Activated CD4-positive, alpha-beta T cell treated with anti-CD3 and anti-CD28 coated beads, Interleukin-2, amount 50 U/mL, for 16 hours (primary cell): ENCODE data around the gene TTC19.

Source experiments
- DNase-seq: peaks from one replicate; pipeline ENCODE4 v3.0.0-alpha.2; 2020

The TTC19 gene, protein sequence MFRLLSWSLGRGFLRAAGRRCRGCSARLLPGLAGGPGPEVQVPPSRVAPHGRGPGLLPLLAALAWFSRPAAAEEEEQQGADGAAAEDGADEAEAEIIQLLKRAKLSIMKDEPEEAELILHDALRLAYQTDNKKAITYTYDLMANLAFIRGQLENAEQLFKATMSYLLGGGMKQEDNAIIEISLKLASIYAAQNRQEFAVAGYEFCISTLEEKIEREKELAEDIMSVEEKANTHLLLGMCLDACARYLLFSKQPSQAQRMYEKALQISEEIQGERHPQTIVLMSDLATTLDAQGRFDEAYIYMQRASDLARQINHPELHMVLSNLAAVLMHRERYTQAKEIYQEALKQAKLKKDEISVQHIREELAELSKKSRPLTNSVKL

DNA sequence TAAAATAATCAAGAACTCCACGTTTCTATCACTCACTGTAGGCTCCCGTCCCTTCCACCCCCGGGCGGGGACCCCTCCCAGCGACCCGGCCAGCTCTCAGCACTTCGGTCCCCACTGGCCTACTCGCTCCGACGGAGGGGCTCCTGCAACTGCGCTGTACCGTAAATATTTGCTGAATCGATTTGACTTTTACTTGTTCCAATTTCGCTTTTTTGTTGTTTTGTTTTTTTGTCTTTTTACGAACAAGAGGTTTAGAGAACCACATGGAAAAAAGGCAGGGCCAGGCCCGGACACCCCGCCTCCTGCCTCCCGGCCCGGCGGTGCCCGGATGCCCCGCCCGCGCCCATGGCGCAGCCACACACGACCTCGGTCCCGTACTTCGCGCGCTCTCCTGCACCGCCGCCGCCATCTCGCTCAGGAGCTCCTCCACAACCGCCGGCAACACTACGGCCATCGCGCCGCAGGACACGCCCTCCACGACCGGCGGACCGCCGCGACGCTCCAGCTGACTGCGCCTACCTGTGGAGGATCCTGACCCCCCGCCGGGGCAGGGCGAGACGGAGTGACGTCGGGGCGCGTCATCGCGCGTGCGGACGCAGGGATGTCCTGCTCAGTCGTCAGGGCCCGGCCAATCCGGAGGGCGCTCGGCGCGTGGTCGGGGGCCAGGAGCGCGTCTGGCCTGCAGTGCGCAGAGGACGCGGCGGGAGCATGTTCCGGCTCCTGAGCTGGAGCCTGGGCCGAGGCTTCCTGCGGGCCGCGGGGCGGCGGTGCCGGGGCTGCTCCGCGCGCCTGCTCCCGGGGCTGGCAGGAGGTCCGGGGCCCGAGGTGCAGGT, at the start of gene TTC19, which contains the start of gene ZSWIM7:
TSS of gene TTC19 (plus strand) at position 684 of the 833 bp plus-strand sequence. CDS start at position 709, 25 bp downstream.
TSS of gene ZSWIM7 (minus strand) at position 564 of the 833 bp plus-strand sequence. CDS start at position 454, 110 bp downstream.
- DNase-seq = peak; percentile 98

DNA sequence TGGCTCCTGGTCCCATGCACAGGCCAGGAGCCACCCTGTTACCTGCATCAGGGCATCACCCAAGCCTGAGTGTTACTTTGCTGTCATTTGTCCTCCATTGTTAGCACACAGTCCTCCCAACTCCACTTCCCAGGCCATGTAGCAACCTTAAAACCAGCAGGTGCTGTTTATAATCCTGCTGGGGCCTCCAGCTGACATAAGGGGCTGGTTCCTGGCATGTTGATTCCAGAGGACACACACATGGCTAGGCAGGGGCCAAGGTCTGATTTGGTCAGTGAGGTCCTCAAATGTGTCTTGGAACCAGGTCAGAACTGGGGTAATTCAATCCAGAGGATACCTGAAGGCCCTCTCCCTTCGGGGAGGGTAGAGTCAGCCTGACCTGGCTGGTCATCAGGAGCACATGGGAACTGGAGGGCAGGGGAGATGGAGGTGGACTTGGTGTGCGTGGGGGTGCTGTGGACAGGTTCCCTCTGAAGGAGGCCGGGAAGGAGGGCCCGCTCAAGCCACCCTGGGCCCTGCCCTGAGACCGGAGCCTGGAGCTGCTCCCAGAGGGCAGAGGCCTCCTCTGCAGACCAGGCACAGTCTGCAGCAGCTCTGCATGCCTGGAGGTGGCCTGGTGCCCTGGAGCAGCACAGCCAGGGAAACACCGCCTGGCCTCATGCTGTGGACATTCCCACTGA, 48.1 kb upstream of the TTC19 start:
- DNase-seq = no peak

DNA sequence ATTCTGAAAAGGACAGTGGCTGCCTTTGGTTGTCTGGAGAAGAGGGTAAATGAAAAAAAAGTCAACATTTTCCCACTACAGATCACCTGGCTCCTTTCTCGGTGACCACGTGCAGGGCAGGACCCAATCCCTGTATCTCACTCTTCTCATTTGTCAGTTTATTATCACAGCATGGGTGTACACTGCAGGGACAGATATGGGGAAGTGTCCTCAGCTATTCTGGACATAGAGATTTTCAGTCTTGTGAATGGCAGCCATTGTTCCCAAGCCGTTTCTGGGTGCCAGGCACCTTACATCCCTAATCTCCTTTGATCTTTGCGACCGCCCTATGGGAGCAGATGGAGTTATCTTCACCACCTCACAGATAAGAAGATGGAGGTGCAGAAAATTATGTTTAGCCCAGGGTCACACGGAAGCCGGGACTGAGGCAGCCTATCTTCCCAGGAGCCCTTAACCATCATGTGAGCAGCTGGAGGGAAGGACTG, 47.5 kb upstream of the TTC19 start:
- no peak for DNase-seq

DNA sequence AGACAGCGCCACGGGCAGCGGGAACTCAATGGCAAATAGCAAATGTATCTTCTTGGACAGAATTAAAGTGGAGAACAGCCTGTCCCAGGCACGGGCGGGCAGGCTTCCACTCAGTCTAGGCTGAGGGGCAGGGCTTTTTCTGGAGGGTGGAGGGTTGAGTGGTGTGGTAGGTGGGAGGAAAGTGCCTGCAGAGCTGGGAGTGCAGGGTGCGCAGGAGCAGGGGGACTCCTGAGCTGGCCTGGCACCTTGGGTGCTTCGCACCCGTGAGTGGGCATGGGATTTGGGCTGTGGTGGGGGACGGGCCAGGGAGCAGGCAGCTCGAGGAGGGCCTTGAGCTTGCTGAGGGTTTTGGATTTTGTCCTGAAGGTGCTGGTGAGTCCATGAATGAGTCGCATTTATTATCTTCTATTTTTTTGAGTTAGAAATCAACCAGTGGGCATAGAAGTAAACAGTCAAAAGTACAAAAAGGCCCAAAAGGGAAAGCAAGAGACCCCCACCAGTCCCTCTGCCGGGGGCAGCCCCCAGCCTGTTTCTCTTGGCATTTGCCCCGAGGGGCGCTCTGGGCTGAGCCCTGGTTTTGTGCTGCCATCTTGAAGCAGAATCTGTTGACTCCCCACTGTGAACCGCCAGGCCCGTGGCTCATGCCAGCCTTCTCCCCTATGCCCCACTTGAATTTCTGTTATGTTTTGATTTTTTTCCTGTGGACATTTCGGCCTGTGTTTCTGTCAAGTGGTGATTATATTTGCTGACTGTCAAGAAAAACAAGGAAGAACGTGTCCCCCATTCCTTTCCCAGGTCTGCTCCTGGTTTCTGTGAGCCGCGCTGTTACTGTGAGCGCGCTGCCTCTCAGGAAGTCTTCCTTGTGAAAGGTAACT, 46.5 kb upstream of the TTC19 start:
- DNase-seq = no peak

DNA sequence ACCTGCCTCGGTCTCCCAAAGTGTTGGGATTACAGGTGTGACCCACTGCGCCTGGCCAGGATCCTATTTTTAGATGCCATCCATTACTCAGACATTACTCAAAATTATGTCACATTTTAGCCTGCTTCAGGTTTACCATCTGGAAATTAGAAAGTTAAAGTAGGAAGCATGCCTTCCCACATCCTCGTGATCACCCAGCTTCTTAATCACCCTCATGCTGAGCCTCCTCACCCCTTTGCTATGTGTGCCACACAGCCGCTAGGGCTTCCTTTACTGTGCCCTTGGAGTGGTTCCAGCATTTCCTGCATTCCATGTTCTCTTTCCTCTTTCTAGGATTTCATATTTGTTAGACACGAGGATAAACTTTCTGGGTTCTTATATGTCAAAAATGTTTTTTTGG, 45.4 kb upstream of the TTC19 start:
- DNase-seq = no peak

DNA sequence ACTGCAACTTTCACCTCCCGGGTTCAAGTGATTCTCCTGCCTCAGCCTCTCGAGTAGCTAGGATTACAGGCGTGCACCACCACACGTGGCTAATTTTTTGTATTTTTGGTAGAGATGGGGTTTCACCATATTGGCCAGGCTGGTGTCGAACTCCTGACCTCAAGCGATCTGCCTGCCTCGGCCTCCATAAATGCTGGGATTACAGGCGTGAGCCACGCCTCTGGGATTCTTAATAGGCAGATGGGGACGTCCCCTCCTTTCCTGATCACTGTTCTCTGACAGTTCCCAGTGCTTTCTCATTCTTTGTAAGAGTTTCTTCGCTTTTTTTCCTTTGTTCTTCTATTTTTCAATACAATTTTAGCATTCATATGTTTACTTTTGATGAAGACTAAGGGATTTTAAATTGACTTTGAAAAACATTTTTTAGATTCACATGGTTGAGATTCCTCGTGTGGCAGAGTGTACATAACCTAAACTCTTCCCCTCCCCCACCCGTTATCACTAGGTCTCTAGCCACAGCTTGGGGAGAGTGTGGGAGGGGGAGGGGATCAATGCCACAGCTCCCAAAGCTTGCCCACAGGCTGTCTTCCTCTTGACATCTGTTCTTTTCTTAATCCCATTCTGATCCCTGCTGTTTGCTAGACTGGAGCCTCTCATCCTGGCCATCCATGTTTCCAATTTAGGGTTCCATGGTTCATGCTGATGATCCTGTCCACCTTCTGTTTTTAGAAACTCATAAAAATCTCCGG, 43.7 kb upstream of the TTC19 start:
- no peak for DNase-seq

DNA sequence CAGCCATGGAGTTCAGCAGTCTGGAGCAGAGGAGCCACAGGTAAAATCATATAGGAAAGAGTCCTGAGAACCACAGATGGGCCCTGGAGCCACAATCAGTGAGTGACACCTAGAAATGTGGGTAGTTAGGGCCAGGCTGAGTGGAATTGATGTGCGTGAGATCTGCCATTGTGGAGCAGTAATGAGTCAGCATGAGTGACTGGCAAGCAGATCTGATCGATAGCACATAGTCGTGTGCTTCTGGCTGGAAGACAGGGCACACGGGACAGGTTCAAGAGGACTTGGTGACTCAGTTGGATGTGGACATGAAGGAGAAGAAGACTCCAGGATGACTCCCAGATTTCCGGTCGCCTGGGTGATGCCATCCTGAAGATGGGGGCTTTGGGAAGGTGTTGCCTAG, 42.4 kb upstream of the TTC19 start:
- peak; percentile 90 for DNase-seq

DNA sequence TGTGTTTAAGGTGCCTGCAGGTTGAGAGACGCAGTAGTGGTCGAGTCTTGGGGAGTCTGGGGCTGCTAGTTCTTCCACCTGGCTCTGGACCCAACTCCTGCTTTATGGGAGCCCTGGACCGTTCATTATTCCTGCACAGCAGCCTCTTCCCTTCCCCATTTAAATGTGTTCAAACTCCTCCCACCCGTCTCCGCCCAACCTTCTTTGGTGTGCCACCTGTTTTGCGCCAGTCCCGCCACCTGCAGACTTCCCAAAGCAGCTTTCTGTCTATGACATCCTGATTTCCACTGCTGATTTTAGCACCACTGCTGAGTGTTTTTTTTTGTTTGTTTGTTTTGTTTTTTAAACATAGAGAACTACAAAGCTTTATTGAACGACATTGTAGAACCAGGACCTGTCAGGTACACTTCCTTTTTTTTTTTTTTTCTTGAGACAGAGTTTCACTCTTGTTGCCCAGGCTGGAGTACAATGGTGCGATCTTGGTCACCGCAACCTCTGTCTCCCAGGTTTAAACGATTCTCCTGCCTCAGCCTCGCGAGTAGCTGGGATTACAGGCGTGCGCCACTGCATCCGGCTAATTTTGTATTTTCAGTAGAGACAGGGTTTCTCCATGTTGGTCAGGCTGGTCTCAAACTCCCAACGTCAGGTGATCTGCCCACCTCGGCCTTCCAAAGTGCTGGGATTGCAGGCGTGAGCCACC, 41.9 kb upstream of the TTC19 start:
- no peak for DNase-seq

DNA sequence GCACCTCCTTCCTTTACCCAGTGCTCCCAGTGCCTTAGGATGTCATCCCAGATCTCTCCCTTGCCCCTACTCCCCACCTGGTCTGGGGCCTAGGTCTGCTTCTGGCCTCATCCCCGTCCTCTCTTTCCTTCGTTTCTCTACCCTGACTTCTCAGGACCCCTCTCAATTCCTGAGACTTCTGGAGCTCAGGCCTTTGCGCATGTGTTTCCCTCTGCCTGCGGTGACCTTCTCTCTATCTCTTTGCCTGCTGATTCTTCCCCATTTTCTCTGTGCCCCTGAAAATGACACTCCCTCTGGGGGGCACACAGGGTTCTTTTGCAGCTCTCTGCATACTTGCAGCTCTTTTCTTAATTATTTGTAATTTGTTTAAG, 41.2 kb upstream of the TTC19 start:
- no peak for DNase-seq

DNA sequence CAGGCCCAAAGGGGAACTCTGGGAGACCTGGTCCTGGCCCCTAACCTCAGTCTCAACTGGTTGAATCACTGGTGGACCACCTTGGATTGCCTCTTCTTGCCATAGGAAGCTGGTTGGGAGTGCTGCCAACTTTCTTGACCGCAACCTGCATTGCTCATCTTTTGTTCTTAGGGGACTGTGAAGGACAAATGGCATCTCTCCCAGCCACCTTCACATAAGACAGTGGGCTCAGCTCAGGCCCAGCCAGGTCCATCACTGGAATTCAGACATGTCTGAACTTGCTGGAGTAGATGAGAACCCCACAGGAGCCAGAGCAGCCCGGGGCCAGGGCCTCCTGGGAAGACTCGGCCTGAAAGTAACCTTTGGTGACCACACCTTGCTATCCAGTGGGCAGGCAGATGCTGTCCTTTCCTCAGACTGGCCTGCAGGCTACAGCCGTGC, 35.9 kb upstream of the TTC19 start:
- DNase-seq = no peak

DNA sequence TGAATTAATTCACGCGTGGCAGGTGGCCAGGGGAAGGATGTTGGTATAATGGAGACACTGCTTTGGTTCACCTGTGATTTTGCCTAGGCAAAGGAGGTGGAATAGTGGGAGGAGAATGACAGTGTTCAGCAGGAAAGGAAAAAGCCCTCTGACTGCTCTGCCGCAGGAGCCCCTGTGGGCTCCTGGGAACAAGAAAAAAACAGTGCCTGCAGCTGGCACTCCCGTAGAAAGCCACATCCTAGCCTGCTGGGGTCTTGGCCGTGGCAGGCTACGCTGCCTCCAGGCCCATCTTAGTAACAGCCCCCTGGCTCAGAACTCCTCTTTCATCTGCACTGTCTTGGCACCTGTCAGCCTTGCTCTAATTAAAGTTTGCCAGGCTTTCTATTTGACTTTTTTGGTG, 34.1 kb upstream of the TTC19 start:
- no peak for DNase-seq

DNA sequence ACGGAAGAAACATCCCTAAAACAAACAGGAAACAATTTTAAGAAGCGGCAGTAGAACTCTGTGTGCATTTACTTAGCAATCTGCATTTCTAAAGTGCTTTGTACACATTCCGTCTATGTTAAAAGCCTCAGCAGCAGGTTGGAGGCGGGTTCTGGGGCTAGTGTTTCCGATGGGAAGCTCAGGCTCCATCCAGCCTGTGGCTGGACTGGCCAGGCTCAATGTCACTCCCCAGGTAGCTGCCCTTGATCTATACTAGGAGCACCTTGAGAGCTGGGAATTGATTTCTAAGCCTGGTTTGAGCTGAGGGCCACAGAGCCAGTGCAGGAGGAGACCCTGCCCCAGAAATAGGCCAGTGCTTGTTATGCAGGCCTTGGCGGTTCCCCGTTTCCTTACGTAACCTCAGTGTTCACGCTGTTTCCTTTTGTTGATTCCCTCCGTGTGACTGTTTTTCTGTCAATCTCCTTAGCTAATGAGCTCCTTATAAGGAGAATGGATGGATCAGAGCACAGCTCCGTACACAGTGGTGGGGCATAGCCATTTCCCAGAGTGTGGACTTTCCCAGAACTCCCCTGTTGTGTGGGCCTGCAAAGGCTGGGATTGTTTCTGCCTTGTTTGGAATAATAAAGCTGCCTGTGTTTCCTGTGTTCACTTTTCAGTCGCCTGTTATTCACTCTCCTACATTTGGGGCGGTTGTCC, 33.3 kb upstream of the TTC19 start:
- no peak for DNase-seq

DNA sequence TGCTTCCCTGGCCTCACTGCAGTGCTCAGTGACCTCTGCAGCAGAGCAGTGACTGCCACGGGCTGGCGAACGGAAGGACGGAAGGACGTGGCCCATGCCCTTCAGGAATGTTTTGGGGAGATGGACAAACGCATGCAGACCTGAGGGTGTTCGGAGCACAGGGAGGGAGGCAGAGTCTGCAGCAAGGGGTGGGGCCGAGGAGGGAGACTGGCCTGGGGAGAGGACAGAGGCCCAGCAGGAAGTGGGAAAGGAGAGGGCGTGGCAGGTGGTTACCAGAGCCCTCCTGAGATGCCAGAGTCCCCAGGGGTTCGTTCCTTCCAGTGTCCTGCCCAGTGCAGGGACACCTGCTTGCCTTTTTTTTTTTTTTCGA, 32.8 kb upstream of the TTC19 start:
- DNase-seq = no peak

DNA sequence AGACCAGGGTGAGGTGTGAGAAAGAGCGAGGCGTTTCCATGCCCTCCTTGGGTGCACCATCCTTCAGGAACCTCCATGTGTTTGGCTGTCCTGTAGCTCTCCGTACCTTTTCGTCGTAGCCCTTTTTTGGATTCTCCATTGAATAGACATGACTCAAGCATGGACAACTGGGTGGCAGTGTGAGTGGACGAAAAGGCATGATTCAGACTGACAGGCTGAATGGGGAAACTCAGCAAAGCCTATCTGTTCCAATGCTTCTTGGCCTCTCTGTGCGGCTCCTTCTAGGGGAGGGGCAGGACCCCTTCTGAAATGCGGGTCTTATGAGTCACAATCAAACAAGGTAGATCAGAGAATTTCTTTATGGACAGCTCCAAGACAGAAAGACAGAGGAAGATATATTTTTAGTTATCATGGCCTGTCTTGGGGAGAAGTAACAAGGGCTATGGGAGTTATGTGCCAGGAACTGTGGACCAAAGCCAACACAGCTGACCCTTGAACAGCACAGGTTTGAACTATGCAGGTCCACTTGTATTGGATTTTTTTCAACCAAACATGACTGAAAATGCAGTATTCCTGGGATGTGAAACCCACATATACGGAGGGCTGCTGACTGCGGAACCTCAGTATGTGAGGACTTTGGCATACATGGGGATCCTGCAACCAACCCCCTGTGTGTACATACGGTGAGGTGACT, 31.8 kb upstream of the TTC19 start:
- DNase-seq = no peak

DNA sequence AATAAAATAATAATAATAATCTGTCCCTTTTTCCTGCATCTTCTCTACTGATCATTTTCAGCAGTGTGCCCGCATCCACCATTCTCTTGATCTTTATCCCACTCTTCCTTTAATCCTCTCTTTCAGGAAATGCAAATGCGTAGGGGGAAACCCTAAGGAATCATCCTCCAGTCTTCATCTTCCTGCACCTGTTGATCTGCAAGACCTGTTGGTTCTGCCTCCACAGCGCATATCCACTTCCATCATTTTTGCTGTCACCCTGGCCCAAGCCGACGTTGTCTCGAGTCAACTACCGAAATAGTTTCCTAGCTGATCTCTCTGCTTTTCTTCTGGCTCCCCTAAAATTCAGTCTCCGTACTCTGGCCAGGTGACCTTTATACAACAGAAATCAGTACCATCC, 30.2 kb upstream of the TTC19 start:
- no peak for DNase-seq

DNA sequence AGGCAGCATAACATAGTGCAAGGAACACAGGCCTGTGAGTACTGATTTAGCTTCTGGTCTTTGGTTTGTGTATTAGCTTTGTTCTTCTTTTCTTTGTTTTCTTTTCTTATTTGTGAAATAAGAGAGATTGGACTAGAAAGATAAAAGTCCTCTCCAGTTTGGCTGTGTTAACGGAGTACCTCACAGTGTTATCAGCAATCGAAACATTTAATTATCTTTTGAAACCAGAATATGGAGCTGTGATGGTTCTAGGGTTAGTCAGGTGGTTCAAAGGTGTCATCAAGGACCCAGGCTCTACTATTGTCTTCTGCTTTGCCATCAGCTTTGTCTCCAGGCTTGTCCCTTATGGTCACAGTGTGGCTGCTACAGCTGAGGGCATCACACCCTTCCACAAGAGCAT, 29.1 kb upstream of the TTC19 start:
- no peak for DNase-seq

DNA sequence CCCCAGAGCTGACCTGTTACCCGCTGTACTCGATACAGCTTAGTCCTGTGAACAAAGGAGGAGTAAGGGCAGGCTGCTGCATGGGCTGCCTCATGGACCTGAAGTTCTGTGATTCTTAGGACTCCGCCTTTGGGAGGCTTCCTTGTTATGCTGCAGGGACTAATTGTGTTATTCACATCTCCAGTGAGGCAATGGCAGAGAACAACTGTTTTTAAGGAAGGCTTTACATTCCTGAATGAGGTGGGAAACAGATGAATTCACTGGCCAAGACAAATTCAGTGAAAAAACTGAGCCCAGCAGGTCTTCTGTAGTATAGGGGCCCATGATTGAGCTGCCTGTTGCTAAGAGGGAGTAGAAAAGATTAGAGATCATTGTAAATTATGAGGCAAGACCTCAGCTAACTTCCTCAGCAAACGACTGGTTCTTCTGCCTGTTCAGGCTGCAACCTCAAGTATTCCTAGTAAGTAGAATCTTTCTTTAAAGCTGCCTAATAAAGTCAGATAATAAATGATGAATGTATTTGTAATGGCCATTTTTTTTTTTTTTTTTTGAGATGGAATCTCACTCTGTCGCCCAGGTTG, 28.4 kb upstream of the TTC19 start:
- no peak for DNase-seq

DNA sequence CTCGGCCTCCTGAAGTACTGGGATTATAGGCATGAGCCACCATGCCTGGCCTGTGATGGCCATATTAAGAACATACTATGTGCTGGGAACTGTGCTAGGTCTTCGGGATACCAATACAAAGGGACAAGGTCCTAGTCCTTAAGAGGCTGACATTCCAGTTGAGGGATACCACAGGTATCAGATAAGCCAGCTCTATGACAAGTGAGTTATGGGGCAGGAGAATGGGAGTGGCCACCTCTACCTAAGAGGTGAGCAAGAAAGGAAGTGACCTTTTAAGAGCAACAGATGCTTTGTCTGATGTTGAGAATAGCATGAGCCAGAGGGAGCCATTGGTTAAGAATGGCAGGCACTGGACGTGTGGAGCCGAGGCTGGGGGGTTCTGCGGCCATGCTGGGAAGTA, 27.7 kb upstream of the TTC19 start:
- DNase-seq = no peak

DNA sequence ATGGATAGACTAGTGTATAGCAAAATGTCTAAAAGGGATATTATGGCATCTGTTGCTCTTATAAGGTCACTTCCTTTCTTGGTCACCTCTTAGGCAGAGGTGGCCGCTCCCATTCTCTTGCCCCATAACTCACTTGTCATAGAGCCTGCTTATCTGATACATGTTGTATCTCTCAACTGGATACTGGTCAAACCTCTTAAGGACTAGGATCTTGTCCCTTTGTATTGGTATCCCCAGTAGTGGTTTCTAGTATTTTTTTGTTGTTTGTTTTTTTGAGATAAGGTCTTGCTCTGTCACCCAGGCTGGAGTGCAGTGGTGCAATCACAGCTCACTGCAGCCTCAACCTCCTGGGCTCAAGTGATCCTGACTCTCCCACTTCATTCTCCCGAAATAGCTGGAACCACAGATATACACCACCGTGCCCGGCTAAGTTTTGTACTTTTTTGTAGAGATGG, 27.1 kb upstream of the TTC19 start:
- no peak for DNase-seq
